Activated CD8-positive, alpha-beta memory T cell treated with anti-CD3 and anti-CD28 coated beads for 1 hour (primary cell): ENCODE data around the gene OSBPL9.
"Not testable (repeated sequence)": the region's sequence is repeated elsewhere in the genome, so short reads cannot be mapped to it uniquely, and the experiment has no call there.

Experiments
- DNase-seq, 2 donors: peaks; one replicate each; pipeline ENCODE4 v3.0.0-alpha.2; 2020; ENCODE audit warnings: low read depth in 1 of 2; ENCODE audit errors: extremely low read depth in 1 of 2

The OSBPL9 gene

DNA sequence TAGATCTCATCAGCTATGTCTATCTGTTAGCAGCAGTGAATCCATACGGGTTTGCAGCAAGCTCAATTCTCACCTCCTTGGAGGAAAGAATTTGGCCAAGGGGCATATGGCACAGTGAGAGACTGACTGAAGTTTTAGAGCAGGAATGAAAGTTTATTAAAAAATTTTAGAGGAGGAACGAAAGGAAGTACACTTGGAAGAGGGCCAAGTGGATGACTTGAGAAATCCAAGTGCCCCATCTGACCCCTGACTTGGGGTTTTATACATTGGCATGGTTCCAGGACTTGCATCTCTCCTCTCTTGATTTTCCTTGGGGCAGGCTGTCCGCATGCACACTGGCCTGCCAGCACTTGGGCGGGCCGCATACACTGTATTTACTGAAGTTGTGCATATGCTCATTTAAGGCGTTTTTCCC is 9.2 kb upstream of the OSBPL9 start:
- no peak for DNase-seq

DNA sequence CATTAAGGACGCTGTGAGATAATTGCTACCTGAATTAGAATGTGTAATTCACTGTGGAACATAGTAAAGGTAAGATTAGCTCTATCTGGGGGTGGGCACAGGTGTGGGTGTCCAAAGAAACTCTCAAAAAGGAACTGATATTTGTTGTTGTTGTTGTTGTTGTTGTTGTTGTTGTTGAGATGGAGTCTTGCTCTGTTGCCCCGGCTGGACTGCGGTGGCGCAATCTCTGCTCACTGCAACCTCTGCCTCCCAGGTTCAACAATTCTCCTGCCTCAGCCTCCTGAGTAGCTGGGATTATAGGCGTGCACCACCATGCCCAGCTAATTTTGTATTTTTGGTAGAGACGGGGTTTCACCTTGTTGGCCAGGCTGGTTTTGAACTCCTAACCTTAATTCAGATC is 6.8 kb upstream of the OSBPL9 start:
- not testable (repeated sequence) for DNase-seq

DNA sequence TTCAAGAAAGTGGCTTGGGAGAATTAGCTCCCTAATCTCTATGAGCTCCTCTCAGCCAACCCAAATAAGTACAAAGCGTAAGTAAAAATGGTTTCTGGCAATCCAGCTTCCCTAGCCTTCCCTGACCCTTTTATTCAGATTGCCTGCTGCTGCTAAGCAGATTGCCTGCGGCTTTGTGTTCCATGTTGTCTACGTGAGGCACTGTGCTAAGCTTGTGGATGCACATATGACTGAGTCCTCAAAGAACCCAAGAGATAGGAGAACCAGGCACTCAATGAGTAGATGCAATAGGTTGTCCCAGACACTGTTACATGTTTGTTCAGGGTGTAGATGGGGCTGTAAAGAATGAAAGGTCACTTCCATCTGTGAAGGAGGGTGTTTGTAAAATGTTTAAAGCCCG is 6.3 kb upstream of the OSBPL9 start:
- no peak for DNase-seq

GRCh38 chr1:51612447-51612961 is 4.4 kb upstream of the OSBPL9 start:
- DNase-seq, result no peak

GRCh38 chr1:51615780-51616291 is 1.1 kb upstream of the OSBPL9 start:
- DNase-seq, result no peak

- DNase-seq, result no peak
Measured at GRCh38 chr1:51616490-51616889, 402 bp upstream of the OSBPL9 start.

DNA sequence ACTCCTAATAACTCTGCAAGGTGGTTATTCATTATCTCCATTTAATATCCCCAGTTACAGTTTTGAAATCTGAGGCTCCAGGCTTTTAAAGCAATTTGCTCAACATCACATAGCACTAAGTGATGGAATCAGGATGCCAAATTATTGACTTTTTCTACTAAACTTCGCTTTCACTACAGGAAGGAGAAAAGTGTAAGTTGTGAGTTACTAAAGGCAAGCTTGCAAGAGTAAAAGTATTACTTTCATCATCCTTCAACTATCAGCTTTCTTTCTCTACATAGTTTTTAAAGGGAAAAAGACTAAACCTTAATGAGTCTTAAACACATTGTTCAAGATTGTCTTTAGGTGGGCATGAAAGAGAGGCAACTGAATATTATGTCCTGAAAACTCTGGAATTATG is 1.8 kb downstream of the OSBPL9 start:
- no peak for DNase-seq

GRCh38 chr1:51620470-51620869 is 3.6 kb downstream of the OSBPL9 start:
- no peak for DNase-seq

- no peak for DNase-seq
Measured at GRCh38 chr1:51621161-51621560, 4.3 kb downstream of the OSBPL9 start.

- DNase-seq, result no peak
Measured at GRCh38 chr1:51621841-51622454, 5.1 kb downstream of the OSBPL9 start.

- DNase-seq, result no peak
Measured at GRCh38 chr1:51622455-51622913, 5.6 kb downstream of the OSBPL9 start.

DNA sequence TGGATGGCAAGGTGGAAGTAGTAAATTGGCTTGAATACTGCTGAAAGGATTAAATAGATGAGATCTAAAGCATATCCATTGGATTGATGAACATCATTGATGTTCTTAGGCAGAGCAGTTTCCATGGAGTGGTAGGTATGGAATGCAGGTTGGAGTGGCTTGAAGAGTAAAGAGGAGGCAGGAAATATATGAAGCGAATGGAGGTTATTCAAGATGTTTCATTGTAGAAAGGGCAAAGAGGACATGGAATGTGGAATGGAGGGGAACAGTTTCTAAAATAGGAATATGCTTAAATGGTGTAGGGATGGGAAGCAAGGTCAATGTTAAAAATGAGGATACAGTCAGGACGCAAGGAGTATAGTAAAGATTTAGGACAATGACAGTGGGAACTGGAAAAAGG is 6.1 kb downstream of the OSBPL9 start:
- no peak for DNase-seq

GRCh38 chr1:51623450-51623849 is 6.6 kb downstream of the OSBPL9 start:
- no peak for DNase-seq

GRCh38 chr1:51624855-51625254 is 8.0 kb downstream of the OSBPL9 start:
- DNase-seq, result no peak

- DNase-seq, result no peak
Measured at GRCh38 chr1:51627672-51628071, 10.8 kb downstream of the OSBPL9 start.

GRCh38 chr1:51628715-51629590 is 12.1 kb downstream of the OSBPL9 start:
- DNase-seq, result no peak

- no peak for DNase-seq
Measured at GRCh38 chr1:51629918-51630317, 13.0 kb downstream of the OSBPL9 start.

DNA sequence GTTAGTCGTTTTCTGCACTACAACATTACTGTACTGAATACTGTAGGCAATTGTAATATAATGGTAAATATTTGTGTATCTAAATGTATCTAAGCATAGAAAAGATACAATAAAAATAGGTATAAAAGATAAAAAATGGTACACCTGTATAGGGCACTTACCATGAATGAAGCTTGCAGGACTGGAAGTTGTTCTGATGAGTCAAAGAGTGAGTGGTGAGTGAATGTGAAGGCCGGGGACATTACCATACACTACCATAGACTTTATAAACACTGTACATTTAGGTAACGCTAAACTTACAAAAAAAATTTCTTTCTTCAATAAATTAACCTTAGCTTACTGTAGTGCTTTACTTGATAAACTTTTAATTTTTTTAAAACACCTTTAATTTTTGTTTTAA is 13.5 kb downstream of the OSBPL9 start:
- no peak for DNase-seq

DNA sequence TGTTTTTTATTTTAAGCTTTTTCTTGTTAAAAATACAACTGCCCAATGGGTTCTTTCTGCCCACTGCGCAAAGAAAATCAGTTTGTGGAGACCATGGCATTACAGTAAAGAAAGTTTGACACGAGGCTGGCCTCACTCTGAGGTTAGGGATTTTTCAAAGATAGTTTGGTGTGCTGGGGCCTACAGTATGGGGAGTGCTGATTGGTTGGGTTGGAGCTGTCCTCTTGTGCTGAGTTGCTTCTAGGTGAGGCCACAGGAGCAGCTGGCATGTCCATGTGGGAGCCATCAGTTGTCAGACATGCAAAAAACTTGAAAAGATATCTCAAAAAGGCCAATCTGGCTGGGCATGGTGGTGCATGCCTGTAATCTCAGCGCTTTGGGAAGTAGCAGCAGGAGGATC is 14.0 kb downstream of the OSBPL9 start:
- DNase-seq, result no peak

DNA sequence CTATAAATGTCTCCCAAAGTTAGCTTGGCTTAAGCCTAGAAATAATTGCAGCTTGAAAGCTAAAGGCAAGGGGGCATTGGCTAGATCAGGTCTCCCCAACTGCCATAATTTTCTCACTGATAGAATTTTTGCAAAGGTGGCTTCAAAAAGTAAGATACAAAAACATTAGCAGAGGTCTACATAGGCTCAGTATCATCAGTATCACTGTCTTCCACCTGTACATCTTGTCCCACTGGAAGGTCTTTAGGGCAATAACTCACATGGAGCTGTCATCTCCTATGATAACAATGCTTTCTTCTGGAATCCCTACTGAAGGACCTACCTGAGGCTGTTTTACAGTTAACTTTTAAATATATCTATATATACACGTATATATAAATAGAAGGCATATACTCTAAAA is 14.9 kb downstream of the OSBPL9 start:
- no peak for DNase-seq

DNA sequence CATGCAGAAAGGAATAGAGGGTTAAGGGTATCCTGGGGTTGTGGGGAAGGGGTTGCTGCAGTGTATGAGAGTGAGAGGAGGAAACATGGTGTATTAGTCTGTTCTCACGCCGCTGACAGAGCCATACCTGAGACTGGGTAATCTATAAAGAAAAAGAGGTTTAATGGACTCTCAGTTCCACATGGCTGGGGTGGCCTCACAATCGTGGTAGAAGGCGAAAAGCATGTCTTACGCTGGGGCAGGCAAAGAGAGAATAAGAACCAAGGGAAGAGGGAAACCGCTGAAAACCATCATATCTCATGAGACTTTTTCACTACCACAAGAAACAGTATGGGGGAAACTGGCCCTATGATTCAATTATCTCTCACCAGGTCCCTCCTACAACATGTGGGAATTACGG is 17.7 kb downstream of the OSBPL9 start:
- DNase-seq, result no peak

GRCh38 chr1:51635615-51636014 is 18.7 kb downstream of the OSBPL9 start:
- no peak for DNase-seq
